ENCODE measurements around the gene ZFYVE28.

The ZFYVE28 gene

GRCh38 chr4:2274320-2275043 is 144.0 kb downstream of the ZFYVE28 start:
- Mint-ChIP-seq H3K4me1 (peaks cover under 1% of the 10 kb centered on the region), H3K4me3 (no peak overlapping the region), H3K9me3 (no peaks in the 10 kb centered on the region), H3K36me3 (no peaks in the 10 kb centered on the region), H3K27me3 (no peaks in the 10 kb centered on the region), H3K27ac (no peak overlapping the region)

DNA sequence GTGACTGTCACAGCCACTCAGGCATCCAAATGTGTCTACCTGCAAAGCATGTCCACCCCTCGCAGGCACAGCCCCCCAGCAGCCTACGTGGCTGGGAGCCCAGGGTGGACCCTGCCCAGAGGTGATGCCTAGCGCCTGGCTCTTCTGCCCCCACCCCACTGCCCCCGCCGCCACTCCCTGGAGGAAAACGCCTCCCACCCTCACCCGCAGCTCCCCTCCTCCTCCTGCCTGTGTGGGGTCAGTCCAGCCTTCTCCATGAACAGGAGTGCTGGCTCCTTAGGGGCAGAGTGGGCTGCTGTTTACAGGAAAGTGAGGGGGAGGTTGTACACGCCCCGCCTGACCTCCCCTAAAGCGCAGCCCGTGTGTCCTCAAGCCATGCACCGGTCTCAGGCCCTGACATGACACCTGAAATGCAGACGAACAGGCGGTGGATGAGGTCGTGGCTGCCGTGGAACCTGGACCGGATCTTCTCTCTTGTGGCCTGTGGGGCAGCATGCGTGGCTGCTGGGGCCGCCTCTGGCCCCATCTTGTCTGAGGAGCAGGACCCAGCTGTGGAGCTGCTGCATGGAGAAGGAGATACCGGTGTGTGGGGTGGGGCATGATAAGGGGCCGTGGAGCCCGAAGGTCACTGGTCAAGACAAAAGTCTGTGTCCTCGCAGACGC is 144.7 kb downstream of the ZFYVE28 start:
- Mint-ChIP-seq H3K36me3 (no peaks in the 10 kb centered on the region), H3K4me1 (no peaks in the 10 kb centered on the region), H3K27ac (no peak overlapping the region), H3K4me3 (no peak overlapping the region), H3K9me3 (no peaks in the 10 kb centered on the region), H3K27me3 (no peaks in the 10 kb centered on the region)

DNA sequence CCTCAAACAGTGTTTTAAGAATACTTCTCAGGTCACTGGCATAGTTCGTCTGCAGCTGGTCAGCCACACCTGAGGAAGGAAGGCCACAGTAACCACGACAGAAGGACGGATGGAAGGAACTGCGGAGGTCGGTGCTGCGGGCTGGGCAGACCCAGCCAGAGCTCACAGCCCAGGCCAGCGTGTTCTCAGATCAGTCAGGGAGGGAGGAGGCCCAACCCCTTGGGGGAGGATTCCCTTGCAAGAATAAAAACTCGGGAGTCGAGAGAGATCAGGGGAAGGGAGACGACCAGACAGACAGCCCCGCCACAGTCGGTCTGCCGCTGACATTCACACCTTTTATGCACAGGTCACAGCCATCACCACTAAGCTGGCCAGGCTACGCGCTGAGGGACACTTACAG is 145.2 kb downstream of the ZFYVE28 start:
- Mint-ChIP-seq H3K9me3 (no peaks in the 10 kb centered on the region), H3K36me3 (no peaks in the 10 kb centered on the region), H3K27me3 (no peaks in the 10 kb centered on the region), H3K4me1 (no peaks in the 10 kb centered on the region), H3K4me3 (no peak overlapping the region), H3K27ac (no peak overlapping the region)

- no peaks in the 10 kb centered on the region for H3K36me3 Mint-ChIP-seq
These were observed 145.7 kb downstream of the ZFYVE28 start for GRCh38 chr4:2272828-2273120.

GRCh38 chr4:2272026-2272827 is 146.2 kb downstream of the ZFYVE28 start:
- no peaks in the 10 kb centered on the region for H3K4me1 Mint-ChIP-seq
- no peak overlapping the region for H3K27ac Mint-ChIP-seq
- H3K9me3 Mint-ChIP-seq = no peaks in the 10 kb centered on the region
- no peaks in the 10 kb centered on the region for H3K36me3 Mint-ChIP-seq
- H3K4me3 Mint-ChIP-seq = no peak overlapping the region
- no peaks in the 10 kb centered on the region for H3K27me3 Mint-ChIP-seq

More at GRCh38 chr4:2272828-2273120, 145.7 kb downstream of the ZFYVE28 start:
- Mint-ChIP-seq H3K4me3 (no peak overlapping the region), H3K27me3 (no peaks in the 10 kb centered on the region), H3K27ac (no peak overlapping the region), H3K4me1 (no peaks in the 10 kb centered on the region), H3K9me3 (no peaks in the 10 kb centered on the region)

DNA sequence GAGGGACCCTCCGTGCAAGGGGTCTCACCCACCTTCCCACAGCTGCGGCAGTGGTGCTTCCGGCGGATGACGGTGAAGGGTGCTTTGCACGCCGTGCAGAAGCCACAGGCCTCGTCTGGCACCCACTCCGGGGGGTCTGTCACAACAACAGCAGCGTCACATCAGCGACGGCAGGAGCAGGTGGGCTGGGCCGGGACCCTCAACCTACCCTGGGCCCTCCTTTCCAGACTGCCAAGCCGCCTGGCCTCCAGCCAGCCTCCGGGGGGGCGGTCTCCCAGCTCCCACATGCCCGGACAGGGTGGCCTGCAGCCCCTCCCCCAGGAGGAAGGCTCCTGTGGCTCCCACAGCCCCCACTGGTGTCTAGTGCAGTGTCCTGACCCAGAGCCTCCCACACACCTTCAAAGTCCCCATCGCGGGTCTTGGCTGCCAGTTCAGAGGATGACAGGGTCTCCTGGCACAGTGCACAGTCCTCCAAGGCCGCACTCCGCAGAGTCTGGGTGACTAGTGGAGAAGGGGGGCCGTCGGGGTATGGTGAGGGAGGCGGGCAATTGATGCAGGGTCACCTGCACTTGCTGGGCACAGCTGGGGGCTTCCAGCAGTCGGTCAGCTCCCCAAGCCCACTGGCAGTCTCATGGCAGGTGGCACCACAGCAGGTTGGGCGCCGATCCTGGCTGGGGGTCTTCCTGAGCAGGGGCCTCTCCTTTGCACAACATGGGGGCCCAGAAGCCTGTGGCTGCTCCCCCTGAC is 147.0 kb downstream of the ZFYVE28 start:
- H3K27ac Mint-ChIP-seq = no peak overlapping the region
- no peaks in the 10 kb centered on the region for H3K36me3 Mint-ChIP-seq
- no peaks in the 10 kb centered on the region for H3K27me3 Mint-ChIP-seq
- H3K9me3 Mint-ChIP-seq = no peaks in the 10 kb centered on the region
- H3K4me1 Mint-ChIP-seq = no peaks in the 10 kb centered on the region
- no peak overlapping the region for H3K4me3 Mint-ChIP-seq

GRCh38 chr4:2270341-2271165 is 147.9 kb downstream of the ZFYVE28 start:
- H3K4me3 Mint-ChIP-seq = no peak overlapping the region
- H3K36me3 Mint-ChIP-seq = no peaks in the 10 kb centered on the region
- no peaks in the 10 kb centered on the region for H3K4me1 Mint-ChIP-seq
- H3K9me3 Mint-ChIP-seq = no peaks in the 10 kb centered on the region
- no peaks in the 10 kb centered on the region for H3K27me3 Mint-ChIP-seq
- no peak overlapping the region for H3K27ac Mint-ChIP-seq

DNA sequence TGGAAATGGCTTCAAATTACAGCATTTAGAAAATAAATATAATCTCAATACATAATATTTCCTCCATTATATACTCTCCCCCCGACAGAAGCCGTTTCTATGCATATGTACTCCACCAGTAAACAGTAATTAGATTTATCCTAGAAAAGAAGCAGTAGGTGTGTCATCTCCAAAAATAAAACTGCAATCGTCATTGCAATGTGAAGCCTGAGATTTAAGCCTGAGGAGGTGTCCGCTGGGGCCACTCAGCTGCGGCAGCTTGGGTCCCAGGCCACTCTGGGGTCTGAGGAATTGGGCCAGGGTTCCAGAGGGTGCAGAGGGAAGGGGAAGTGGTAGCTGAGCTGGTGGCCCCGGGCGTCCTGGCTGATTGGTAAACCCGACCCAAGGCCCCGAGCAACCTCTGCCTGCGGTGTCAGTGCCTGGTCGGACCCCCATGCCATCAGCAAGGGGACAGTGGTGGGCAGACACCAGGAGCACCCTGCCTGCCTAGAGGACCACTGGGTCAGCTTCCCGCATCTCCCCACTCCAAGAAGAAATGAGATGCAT is 148.8 kb downstream of the ZFYVE28 start:
- Mint-ChIP-seq H3K4me3 (no peak overlapping the region), H3K9me3 (no peaks in the 10 kb centered on the region), H3K4me1 (no peaks in the 10 kb centered on the region), H3K27ac (no peak overlapping the region), H3K27me3 (no peaks in the 10 kb centered on the region), H3K36me3 (no peaks in the 10 kb centered on the region)

DNA sequence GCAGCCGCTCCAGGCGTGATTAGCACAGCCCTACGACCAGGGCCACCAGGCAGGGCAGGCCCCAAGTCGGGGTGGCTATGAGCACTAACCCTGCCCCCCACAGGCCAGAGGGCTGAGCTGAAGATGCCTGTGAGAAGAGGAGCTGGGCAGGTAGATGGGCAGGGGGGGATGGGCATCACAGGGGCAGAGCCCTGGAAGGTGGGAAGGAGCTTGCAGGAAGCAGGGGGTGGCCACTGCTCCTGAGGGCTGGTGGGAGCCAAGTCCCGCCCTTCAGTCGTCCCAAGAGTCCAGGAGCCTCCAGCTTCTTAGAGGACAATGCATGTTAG is 149.3 kb downstream of the ZFYVE28 start:
- Mint-ChIP-seq H3K27ac (no peak overlapping the region), H3K36me3 (no peaks in the 10 kb centered on the region), H3K9me3 (no peaks in the 10 kb centered on the region), H3K4me3 (no peak overlapping the region), H3K27me3 (no peaks in the 10 kb centered on the region), H3K4me1 (no peaks in the 10 kb centered on the region)

- H3K4me3 Mint-ChIP-seq = no peak overlapping the region
- H3K27ac Mint-ChIP-seq = peak overlapping the region; percentile 41
- H3K27me3 Mint-ChIP-seq = no peaks in the 10 kb centered on the region
- H3K4me1 Mint-ChIP-seq = no peaks in the 10 kb centered on the region
- H3K36me3 Mint-ChIP-seq = no peaks in the 10 kb centered on the region
- H3K9me3 Mint-ChIP-seq = no peaks in the 10 kb centered on the region
These were observed 149.9 kb downstream of the ZFYVE28 start for GRCh38 chr4:2268357-2269205.

DNA sequence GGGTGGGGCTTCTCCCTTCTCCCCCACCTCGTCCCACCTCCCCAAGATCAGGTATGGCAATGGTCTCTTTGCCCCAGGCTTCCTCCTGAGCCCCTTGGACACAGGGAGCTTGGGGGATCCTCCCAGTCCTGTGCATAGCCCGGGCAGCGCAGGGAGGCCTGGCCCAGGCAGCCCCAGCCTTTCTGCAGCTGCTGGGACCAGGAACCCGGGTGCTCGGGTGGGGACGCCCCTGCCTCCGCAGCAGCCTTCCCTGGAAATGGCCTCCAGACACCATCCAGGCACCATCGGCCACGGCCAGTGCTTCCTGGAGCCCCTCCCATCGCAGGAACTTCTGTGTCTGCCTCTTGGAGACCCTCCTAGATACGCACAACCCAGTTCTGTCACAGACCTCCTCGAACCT is 150.6 kb downstream of the ZFYVE28 start:
- no peaks in the 10 kb centered on the region for H3K4me1 Mint-ChIP-seq
- no peak overlapping the region for H3K27ac Mint-ChIP-seq
- H3K27me3 Mint-ChIP-seq = no peaks in the 10 kb centered on the region
- H3K4me3 Mint-ChIP-seq = no peak overlapping the region
- H3K9me3 Mint-ChIP-seq = no peaks in the 10 kb centered on the region
- no peaks in the 10 kb centered on the region for H3K36me3 Mint-ChIP-seq

DNA sequence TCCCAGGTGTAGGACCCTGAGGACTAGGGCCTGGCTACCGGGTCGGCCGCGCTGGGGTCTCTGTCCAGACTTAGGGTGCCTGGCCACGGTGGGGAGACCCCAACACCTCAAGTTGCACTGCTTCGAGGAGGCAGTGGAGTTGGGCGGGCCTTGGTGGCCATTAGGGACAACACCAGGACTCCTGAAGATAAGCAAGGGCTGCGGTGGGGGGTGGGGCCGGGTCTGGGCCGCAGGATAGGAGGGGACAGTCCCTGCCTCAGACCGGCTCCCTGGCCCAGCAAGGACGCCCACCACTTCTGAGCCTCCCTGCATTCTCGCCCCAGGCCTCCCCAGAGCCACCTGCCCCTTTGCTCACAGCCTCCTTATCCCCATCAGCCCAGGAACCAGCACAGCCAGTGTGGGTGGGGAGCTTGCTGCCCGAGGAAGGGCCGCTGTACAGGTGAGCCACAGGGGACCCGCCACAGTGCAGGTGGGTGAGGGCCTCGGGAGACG is 151.1 kb downstream of the ZFYVE28 start:
- no peak overlapping the region for H3K27ac Mint-ChIP-seq
- H3K4me3 Mint-ChIP-seq = no peak overlapping the region
- H3K4me1 Mint-ChIP-seq = no peaks in the 10 kb centered on the region
- H3K9me3 Mint-ChIP-seq = no peaks in the 10 kb centered on the region
- no peaks in the 10 kb centered on the region for H3K27me3 Mint-ChIP-seq
- H3K36me3 Mint-ChIP-seq = no peaks in the 10 kb centered on the region

DNA sequence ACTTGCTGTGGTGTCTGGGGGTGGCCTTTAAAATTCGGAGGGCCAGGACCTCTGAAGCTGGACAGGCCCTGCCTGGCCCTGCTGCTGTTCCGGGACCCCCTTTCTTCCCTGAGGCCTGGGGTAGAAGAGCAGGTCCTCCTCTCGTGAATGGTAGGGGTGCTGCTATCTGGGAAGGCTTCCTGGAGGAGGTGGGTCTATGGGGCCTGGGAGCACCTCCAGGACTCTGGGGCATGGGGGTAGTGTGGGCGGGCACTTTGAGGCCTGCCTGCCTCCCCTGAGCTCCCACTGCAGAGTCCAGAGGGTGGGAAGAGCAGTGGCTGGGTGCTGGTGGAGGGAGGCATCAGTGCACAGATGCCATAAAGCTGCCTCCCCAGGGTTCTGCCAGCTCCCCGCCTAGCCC is 151.6 kb downstream of the ZFYVE28 start:
- Mint-ChIP-seq H3K27me3 (no peaks in the 10 kb centered on the region), H3K36me3 (no peaks in the 10 kb centered on the region), H3K4me3 (no peak overlapping the region), H3K9me3 (no peaks in the 10 kb centered on the region), H3K27ac (no peak overlapping the region), H3K4me1 (no peaks in the 10 kb centered on the region)

- H3K27me3 Mint-ChIP-seq = no peaks in the 10 kb centered on the region
- no peaks in the 10 kb centered on the region for H3K9me3 Mint-ChIP-seq
- H3K27ac Mint-ChIP-seq = no peak overlapping the region
- no peaks in the 10 kb centered on the region for H3K36me3 Mint-ChIP-seq
- H3K4me1 Mint-ChIP-seq = no peaks in the 10 kb centered on the region
- H3K4me3 Mint-ChIP-seq = no peak overlapping the region
These were observed 152.3 kb downstream of the ZFYVE28 start for GRCh38 chr4:2266181-2266580.

Data from activated naive CD4-positive, alpha-beta T cell treated with anti-CD3 and anti-CD28 coated beads, Interleukin-2, amount 50 U/mL, for 24 hours (primary cell).